ENCODE results near the gene PITPNC1. TPM values are rescaled to one million over a fixed set of nuclear protein-coding genes. Genes with fewer than 3 reads are reported as not detected.
"Not testable (repeated sequence)": the region's sequence is repeated elsewhere in the genome, so short reads cannot be mapped to it uniquely, and the experiment has no call there.

PITPNC1 gene
- total RNA-seq, 4 donors from 2014 or later, result 8.0 to 20.4 (median 9.6) TPM

DNA sequence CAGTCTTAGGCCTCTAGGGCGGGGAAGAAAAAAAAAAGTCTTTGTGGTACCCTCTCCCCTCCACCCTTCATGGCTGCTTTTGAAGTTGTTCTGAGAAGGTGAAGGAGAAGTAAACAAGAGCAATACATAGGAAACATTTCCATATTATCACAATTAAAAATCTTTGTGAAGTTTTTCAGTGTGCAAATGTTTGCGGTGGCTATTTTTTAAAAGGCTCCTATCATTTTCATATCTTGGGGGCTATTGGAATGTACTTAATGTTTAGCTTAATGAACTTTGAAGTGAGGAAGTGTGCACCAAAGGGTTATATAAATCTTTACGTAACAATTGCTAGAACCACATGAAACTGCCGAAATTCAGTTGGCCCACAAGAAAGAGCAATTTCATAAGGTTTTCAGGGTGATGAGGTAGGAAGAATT, 348.3 kb downstream of the PITPNC1 start:
- H3K27ac ChIP-seq, result no peak overlapping the region
- no peak for DNase-seq (ENCODE audit: low spot score in 2 of 2)
- no peaks in the 10 kb centered on the region for H3K9me3 ChIP-seq
- H3K4me3 ChIP-seq, result no peak overlapping the region
- peaks cover 4 to 96% (median 46%) of the 10 kb centered on the region in 3 donors for H3K36me3 ChIP-seq
- 90 to 94% methylated on average over 4 of the region's 4 CpGs for WGBS, 2 donors
- TF ChIP-seq POLR2A (IDR thresholded peaks at IDR 0.05) (no peak), EP300 (IDR thresholded peaks at IDR 0.05) (no peak)
- TF ChIP-seq, protein P1, sequence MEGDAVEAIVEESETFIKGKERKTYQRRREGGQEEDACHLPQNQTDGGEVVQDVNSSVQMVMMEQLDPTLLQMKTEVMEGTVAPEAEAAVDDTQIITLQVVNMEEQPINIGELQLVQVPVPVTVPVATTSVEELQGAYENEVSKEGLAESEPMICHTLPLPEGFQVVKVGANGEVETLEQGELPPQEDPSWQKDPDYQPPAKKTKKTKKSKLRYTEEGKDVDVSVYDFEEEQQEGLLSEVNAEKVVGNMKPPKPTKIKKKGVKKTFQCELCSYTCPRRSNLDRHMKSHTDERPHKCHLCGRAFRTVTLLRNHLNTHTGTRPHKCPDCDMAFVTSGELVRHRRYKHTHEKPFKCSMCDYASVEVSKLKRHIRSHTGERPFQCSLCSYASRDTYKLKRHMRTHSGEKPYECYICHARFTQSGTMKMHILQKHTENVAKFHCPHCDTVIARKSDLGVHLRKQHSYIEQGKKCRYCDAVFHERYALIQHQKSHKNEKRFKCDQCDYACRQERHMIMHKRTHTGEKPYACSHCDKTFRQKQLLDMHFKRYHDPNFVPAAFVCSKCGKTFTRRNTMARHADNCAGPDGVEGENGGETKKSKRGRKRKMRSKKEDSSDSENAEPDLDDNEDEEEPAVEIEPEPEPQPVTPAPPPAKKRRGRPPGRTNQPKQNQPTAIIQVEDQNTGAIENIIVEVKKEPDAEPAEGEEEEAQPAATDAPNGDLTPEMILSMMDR (IDR thresholded peaks at IDR 0.05), result no peak
- H3K27me3 ChIP-seq, result no peaks in the 10 kb centered on the region
- H3K4me1 ChIP-seq, result no peaks in the 10 kb centered on the region

DNA sequence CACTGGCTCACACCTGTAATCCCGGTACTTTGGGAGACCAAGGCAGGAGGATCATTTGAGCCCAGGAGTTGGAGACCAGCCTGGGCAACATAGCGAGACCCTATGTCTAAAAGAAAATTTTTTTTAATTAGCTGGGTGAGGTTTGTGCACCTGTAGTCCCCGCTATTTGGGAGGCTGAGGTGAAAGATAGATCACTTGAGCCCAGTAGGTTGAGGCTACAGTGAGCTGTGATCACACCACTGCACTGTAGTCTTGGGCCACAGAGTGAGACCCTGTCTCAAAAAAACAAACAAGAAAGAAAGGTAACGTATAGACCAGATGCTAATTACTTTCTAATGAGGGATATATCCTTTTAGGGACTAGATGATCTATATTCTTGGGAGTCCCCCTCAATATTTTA, 348.7 kb downstream of the PITPNC1 start:
- Histone ChIP-seq H3K4me3 (no peak overlapping the region), H3K9me3 (no peaks in the 10 kb centered on the region), H3K27ac (no peak overlapping the region), H3K36me3 (peaks cover 4 to 96% (median 46%) of the 10 kb centered on the region in 3 donors), H3K4me1 (no peaks in the 10 kb centered on the region), H3K27me3 (no peaks in the 10 kb centered on the region)
- no peak for TF ChIP-seq EP300 (IDR thresholded peaks at IDR 0.05)
- TF ChIP-seq, protein P1 (IDR thresholded peaks at IDR 0.05), result no peak
- no peak for TF ChIP-seq POLR2A (IDR thresholded peaks at IDR 0.05)
- WGBS, 2 donors, result 88 to 93% methylated on average over 4 of the region's 4 CpGs
- no peak for DNase-seq (ENCODE audit: low spot score in 2 of 2)

DNA sequence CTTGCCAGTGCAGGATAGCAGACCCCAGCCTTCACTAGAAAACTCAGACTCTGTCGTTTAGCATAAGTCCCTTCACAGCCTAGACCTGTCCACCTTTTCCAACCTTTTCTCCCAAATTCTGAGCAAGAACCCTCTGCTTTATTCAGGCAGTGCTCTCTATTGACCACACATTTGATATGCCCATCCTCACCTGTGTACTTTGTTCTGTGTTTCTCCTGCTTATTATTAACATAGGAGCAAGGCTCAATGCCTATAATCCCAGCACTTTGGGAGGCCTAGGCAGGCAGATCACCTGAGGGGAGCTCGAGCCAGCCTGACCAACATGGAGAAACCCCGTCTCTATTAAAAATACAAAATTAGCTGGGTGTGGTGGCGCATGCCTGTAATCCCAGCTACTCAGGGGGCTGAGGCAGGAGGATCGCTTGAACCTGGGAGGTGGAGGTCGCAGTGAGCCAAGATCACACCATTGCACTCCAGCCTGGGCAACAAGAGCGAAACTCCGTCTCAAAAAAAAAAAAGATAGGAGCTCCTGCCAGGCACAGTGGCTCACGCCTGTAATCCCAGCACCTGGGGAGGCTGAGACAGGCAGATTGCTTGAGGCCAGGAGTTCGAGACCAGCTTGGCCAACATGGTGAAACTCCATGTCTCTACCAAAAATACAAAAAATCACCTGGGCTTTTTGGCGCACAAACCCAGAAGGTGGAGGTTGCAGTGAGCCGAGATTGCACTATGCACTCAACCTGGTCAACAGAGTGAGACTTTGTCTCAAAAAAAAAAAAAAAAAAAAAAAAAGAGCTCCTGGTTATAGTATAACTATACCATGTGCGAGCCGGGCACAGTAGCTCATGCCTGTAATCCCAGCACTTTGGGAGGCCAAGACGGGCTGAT, 350.3 kb downstream of the PITPNC1 start:
- not testable (repeated sequence) for H3K27ac ChIP-seq; H3K9me3 ChIP-seq; H3K4me3 ChIP-seq; H3K4me1 ChIP-seq; DNase-seq (ENCODE audit: low spot score in 2 of 2); H3K27me3 ChIP-seq
- WGBS, 2 donors, result 96% methylated on average over 15 of the region's 15 CpGs
- peaks cover 4 to 94% (median 42%) of the 10 kb centered on the region in 3 donors for H3K36me3 ChIP-seq

DNA sequence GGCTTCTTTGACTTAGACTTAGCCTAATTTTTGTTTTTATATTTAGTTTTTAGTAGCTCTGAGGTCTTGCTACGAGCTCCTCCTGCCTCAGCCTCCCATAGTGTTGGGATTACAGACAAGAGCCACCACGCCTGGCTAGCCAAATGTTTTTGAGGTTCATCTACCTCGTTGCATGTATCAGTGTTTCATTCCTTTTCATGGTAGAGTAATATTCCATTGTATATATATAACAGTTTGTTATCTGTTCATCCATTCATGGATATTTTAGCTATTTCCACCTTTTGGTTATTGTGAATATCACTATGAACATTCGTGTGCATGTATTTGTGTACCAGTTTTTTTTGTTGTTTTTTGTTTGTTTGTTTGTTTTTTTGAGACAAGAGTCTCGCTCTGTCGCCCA, 352.8 kb downstream of the PITPNC1 start:
- Histone ChIP-seq H3K27me3 (no peaks in the 10 kb centered on the region), H3K27ac (no peak overlapping the region), H3K9me3 (peaks cover 0 to 4% (median 0%) of the 10 kb centered on the region in 4 donors), H3K4me1 (no peaks in the 10 kb centered on the region), H3K4me3 (no peak overlapping the region), H3K36me3 (peaks cover 0 to 93% (median 31%) of the 10 kb centered on the region in 3 donors)
- TF ChIP-seq POLR2A (IDR thresholded peaks at IDR 0.05) (no peak), EP300 (IDR thresholded peaks at IDR 0.05) (no peak)
- TF ChIP-seq, protein P1 (IDR thresholded peaks at IDR 0.05), result no peak
- 90 to 97% methylated on average over 6 of the region's 6 CpGs for WGBS, 2 donors
- no peak for DNase-seq (ENCODE audit: low spot score in 2 of 2)

DNA sequence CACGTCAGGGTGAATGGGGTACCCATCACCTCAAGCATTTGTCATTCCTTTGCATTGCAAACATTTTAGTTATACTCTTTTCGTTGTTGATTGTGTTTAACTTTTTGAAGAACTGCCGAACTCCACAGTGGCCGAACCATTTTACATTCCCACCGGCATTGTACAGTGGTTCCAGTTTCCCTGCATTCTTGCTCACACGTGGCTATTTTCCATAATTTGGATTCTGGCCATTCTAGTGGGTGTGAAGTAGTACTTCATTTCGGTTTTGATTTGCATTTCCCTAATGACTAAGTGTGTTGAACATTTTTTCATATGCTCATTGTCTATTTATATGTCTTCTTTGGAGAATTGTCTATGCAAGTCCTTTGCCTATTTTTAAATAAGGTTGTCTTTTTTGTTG, 353.6 kb downstream of the PITPNC1 start:
- H3K9me3 ChIP-seq, result peaks cover 0 to 4% (median 0%) of the 10 kb centered on the region in 4 donors
- no peak overlapping the region for H3K27ac ChIP-seq
- TF ChIP-seq, protein P1 (IDR thresholded peaks at IDR 0.05), result no peak
- no peak for TF ChIP-seq POLR2A (IDR thresholded peaks at IDR 0.05)
- TF ChIP-seq EP300 (IDR thresholded peaks at IDR 0.05), result no peak
- WGBS, 2 donors, result 58 to 64% methylated on average over 7 of the region's 7 CpGs
- DNase-seq (ENCODE audit: low spot score in 2 of 2), result no peak
- no peak overlapping the region for H3K4me3 ChIP-seq
- H3K36me3 ChIP-seq, result peaks cover 0 to 90% (median 31%) of the 10 kb centered on the region in 3 donors
- no peaks in the 10 kb centered on the region for H3K4me1 ChIP-seq
- H3K27me3 ChIP-seq, result no peaks in the 10 kb centered on the region

All from tibial nerve (tissue), 4 donors.